ENCODE measurements around the gene PLCB4. TPM values are rescaled to one million over a fixed set of nuclear protein-coding genes. Genes with fewer than 3 reads are reported as not detected.

Gene PLCB4
- total RNA-seq, 1 donor from 2014 or later, result 5.3 TPM

DNA sequence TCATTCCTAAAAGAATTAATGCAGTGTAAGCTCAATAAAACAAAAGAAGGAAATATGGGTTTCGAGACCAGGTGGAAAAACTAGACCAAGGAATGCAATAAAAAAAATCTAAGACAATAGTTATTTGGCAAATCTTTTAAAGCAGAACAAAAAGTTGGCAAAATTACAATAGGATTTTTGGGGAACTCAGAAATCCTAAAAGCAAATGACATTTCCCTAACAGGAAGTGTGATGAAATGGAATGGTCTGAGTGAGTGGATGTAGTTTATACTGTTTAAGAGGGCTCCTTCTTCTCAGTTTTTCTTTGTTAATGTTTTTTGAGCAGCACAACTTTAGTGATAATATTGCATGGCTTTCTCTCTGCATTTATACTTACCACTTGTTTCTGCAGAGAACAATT, 190.0 kb downstream of the PLCB4 start:
- no peak for DNase-seq (ENCODE audit: low spot score)

GRCh38 chr20:9260027-9260426, 191.1 kb downstream of the PLCB4 start:
- no peak for DNase-seq (ENCODE audit: low spot score)

GRCh38 chr20:9261781-9262180, 192.9 kb downstream of the PLCB4 start:
- no peak for DNase-seq (ENCODE audit: low spot score)

GRCh38 chr20:9262653-9263194, 193.8 kb downstream of the PLCB4 start:
- no peak for DNase-seq (ENCODE audit: low spot score)

DNA sequence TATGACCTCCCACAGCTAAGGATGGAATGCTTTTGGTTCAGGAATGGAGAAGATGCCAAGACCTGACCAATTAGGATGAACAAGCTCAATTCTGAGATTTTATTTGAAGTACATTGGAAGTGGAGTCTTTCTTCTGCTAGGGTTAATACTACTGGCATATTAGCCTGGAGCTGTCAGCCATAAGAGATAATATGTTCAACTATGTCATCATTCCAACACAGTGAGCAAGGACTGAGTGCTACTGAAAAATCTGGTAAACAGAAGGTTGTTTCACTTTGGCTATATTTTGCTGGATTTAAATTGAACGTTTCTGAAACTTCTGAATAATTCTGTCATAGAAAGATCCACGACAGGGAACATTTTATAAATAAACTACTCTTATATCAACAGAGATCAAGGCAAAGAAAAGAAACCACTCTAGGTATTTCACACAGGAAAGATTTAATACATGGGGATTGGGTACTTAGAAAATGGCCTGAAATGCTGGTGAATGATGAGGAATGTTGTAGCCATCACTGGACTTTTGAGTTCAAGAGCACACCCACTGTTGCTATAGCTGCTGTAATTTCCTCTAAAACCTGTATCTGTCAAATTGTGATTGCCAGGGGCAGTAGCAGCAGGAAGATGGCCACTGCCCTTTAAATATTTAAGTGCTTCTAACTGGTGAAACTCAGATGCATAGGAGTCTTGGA, 200.5 kb downstream of the PLCB4 start:
- no peak for DNase-seq (ENCODE audit: low spot score)

DNA sequence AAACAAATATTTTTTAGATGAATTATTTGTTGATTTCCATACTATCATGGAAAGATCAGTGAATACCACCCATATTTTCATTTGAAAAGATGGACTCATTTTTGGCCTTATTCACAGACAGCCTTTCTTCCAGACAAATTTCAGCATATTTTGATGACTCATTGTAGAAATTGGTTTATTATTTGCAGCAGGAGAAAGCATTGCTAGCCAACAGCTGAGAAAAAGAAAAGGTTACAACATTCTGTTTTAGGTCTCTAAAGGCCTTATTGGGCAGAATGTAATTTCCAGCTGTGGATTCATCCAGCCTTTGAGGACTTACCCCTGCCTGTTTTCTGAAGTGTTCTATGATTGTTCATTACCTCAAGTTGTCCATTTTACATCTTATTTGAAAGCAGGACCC, 201.9 kb downstream of the PLCB4 start:
- DNase-seq (ENCODE audit: low spot score), result no peak

- DNase-seq (ENCODE audit: low spot score), result no peak
These were observed 208.1 kb downstream of the PLCB4 start for GRCh38 chr20:9276966-9277468.

- no peak for DNase-seq (ENCODE audit: low spot score)
These were observed 211.1 kb downstream of the PLCB4 start for GRCh38 chr20:9279918-9280401.

- no peak for DNase-seq (ENCODE audit: low spot score)
These were observed 211.8 kb downstream of the PLCB4 start for GRCh38 chr20:9280666-9281065.

- DNase-seq (ENCODE audit: low spot score), result no peak
These were observed 212.9 kb downstream of the PLCB4 start for GRCh38 chr20:9281803-9282202.

- DNase-seq (ENCODE audit: low spot score), result no peak
These were observed 216.7 kb downstream of the PLCB4 start for GRCh38 chr20:9285617-9286016.

- no peak for DNase-seq (ENCODE audit: low spot score)
These were observed 217.9 kb downstream of the PLCB4 start for GRCh38 chr20:9286501-9287461.

- DNase-seq (ENCODE audit: low spot score), result no peak
These were observed 218.9 kb downstream of the PLCB4 start for GRCh38 chr20:9287826-9288225.

- no peak for DNase-seq (ENCODE audit: low spot score)
These were observed 221.4 kb downstream of the PLCB4 start for GRCh38 chr20:9290331-9290730.

GRCh38 chr20:9293145-9293544, 224.3 kb downstream of the PLCB4 start:
- DNase-seq (ENCODE audit: low spot score), result no peak

DNA sequence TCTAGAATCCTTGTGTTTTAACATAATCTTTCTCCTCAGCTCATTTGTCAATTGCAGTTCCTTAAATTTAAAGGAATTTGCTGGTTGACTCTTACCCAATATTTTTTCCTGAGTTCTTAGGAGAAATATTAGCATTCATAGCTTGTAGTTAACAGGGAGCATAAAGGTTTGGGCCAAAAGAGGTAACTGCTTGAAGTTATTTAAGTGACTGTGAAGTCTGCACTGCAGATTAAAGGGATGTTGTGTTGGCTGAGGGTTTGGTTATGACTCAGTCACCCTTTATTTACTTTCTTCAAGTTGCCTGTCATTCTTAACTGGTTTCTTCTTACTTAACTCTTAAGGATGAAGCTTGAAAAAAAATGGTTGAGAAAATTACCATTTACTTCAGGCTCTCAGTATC, 225.2 kb downstream of the PLCB4 start:
- no peak for DNase-seq (ENCODE audit: low spot score)

GRCh38 chr20:9298906-9299305, 230.0 kb downstream of the PLCB4 start:
- DNase-seq (ENCODE audit: low spot score), result no peak

DNA sequence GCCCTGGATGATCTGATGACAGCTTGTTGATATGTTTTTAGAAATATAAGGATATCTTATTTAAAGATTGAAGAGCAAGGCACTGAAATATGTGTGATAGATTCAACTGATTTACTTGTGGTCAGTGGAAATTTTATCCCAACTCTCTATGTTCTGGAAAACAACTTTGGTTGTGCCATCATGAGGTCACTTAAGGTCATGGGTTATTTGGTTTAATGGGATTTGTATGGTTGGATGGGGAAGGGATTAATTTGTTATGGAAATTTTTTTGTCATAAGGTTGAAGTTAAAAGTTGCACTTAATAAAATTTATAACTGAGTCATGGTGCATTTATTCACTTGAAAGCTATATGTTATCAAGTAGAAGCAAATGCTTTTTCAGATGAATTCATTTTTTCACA, 231.2 kb downstream of the PLCB4 start:
- DNase-seq (ENCODE audit: low spot score), result no peak

DNA sequence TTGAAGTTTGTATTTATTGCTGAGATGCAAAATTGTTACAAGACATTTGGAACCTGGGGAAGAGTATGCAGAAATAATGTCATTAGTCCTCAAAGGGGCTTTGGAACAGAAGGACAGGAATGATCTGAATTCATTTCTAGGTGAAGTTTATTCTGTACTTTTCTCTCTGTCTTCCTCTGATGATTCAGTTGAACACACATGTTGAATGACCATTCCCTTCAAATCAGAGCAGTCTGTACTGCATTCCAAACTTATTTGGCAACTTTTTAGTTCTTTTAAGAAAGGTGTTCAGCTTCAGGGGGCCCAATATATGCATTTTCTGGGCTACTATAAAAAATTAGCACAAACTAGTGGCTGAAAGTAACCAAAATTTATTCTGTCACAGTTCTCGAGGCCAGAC, 231.6 kb downstream of the PLCB4 start:
- DNase-seq (ENCODE audit: low spot score), result no peak

DNA sequence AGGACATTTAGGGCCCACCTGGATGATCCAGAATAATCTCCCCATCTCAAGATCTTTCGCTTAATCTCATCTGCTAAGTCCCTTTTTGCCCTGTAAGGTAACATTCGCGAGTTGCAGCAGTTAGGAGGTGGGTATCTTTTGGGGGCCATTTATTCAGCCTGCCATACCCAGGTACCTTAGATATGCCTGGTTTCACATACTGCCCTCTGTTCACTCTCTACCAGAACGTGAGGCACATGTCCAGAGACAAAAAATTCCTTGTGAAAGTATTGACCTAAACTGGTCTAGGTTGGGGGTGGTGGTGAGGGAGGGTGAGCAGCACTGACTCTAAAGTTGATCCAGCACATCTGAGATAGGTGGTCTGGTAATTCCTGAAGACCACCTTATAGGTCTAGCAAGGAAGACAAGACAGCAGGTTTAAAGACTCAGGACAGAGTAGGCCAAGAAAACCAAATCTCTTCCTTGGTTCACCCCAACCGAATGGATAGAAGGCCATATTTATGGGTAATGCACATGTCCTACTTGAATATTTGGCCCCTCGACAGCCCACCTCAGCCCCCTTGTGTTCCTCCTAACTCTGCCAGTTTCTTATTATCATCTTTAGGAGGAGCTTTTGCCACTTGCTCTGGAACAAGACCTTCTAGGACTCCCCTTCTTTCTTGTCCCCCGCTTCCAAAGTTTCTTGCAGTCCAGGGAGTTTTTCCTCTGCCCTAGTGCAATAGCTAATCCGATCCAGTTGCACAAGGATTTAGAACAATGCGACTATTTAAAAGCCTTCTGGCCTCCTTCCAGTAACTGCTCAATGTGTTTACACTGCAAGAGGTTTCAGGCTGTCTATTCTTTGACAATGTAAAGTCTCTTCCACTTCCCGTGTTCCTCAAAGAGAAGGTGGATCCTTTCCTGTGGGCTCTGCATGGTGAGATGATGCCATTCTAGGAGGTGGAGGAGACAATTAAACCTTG, 232.5 kb downstream of the PLCB4 start:
- DNase-seq (ENCODE audit: low spot score), result no peak

DNA sequence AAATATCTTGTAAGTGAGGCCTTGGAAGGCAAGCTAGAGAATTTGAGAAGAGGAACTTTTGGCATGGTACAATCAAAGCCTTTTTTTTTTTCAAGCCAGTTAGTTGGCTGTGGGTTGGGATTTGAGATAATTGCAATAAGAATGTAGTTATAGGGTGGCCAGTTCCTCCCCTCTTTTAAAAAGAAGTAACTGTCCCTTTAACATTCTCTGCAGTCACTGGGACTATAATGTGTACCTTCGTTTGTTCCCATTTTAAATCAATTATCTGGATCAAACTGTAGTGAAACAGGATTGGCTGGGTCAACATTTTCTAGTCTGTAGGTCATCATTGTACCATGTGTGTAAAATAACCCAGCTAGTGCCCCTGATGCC, 233.2 kb downstream of the PLCB4 start:
- no peak for DNase-seq (ENCODE audit: low spot score)
